NCI-H748 (cell line): ENCODE measurements around the gene GRIN2A.

Source experiments
- DNase-seq: peaks from one replicate; lab custom pipeline; 2025; ENCODE audit not compliant: unreplicated experiment; lab: John Stamatoyannopoulos, UW

Gene GRIN2A

GRCh38 chr16:10090816-10091215, 91.4 kb downstream of the GRIN2A start:
- DNase-seq = no peak

- no peak for DNase-seq
These were observed 93.8 kb downstream of the GRIN2A start for GRCh38 chr16:10088380-10088793.

GRCh38 chr16:10087151-10087550, 95.1 kb downstream of the GRIN2A start:
- no peak for DNase-seq

GRCh38 chr16:10086620-10087019, 95.6 kb downstream of the GRIN2A start:
- no peak for DNase-seq

- no peak for DNase-seq
These were observed 97.0 kb downstream of the GRIN2A start for GRCh38 chr16:10085078-10085798.

GRCh38 chr16:10083301-10083700, 98.9 kb downstream of the GRIN2A start:
- no peak for DNase-seq

- DNase-seq = no peak
These were observed 100.9 kb downstream of the GRIN2A start for GRCh38 chr16:10081201-10081940.

- DNase-seq = no peak
These were observed 102.0 kb downstream of the GRIN2A start for GRCh38 chr16:10080051-10080772.

GRCh38 chr16:10078541-10078949, 103.7 kb downstream of the GRIN2A start:
- peak; percentile 38 for DNase-seq

- no peak for DNase-seq
These were observed 104.4 kb downstream of the GRIN2A start for GRCh38 chr16:10077861-10078260.

GRCh38 chr16:10076037-10076436, 106.2 kb downstream of the GRIN2A start:
- no peak for DNase-seq

GRCh38 chr16:10070591-10070990, 111.6 kb downstream of the GRIN2A start:
- DNase-seq = no peak

- no peak for DNase-seq
These were observed 112.9 kb downstream of the GRIN2A start for GRCh38 chr16:10069374-10069773.

GRCh38 chr16:10067835-10068234, 114.4 kb downstream of the GRIN2A start:
- no peak for DNase-seq

- no peak for DNase-seq
These were observed 114.8 kb downstream of the GRIN2A start for GRCh38 chr16:10067406-10067805.

GRCh38 chr16:10065019-10065418, 117.2 kb downstream of the GRIN2A start:
- DNase-seq = no peak

GRCh38 chr16:10048850-10049249, 133.4 kb downstream of the GRIN2A start:
- no peak for DNase-seq

- DNase-seq = no peak
These were observed 136.3 kb downstream of the GRIN2A start for GRCh38 chr16:10045947-10046346.

- no peak for DNase-seq
These were observed 136.9 kb downstream of the GRIN2A start for GRCh38 chr16:10045291-10045775.

GRCh38 chr16:10040136-10041080, 141.8 kb downstream of the GRIN2A start:
- DNase-seq = peak; percentile 43
